ENCODE measurements around the gene CYBC1. TPM values are rescaled to one million over a fixed set of nuclear protein-coding genes. Genes with fewer than 3 reads are reported as not detected.

Gene CYBC1
- polyA plus RNA-seq, 2 of the 4 experiments (the other 2 are of a cell fraction): 81.8 to 86.5 TPM

- Histone ChIP-seq H3K27ac (no peak overlapping the region), H3K4me3 (no peak overlapping the region), H3K9me3 (no peaks in the 10 kb centered on the region), H3K4me1 (no peaks in the 10 kb centered on the region), H3K4me2 (no peak overlapping the region)
- CTCF ChIA-PET: interaction anchor here (1.8 to 1.9 kb wide), 2 partner anchors 11 to 13 kb away, joined by 4 to 9 read pairs; no protein-coding TSS in a partner anchor
- ATAC-seq (no peak), DNase-seq (ENCODE audit: low read depth in 1 of 2, low spot score in 1 of 2) (no peak), FAIRE-seq (no peak)
- no peak for TF ChIP-seq EHMT2 (IDR thresholded peaks at IDR 0.05; ENCODE audit: low read depth)
- TF ChIP-seq RFX5 (IDR thresholded peaks at IDR 0.05): no peak
- TF ChIP-seq POLR2AphosphoS2 (conservative IDR thresholded peaks at IDR 0.05; ENCODE audit: low read length): no peak
- POLR2A ChIA-PET: no interaction called here
- WGBS (ENCODE audit: missing lambda C conversion rate): 93% methylated on average over 7 of the region's 7 CpGs
These were observed 19.5 kb upstream of the CYBC1 start for GRCh38 chr17:82470065-82470464.

- H3K4me3 ChIP-seq: no peak overlapping the region
- H3K27ac ChIP-seq: no peak overlapping the region
- FAIRE-seq (no peak), DNase-seq (ENCODE audit: low read depth in 1 of 2, low spot score in 1 of 2) (no peak), ATAC-seq (no peak)
- TF ChIP-seq HDAC2 (IDR thresholded peaks at IDR 0.05) (no peak), FOSL2 (IDR thresholded peaks at IDR 0.05) (no peak), FOSL2 (CRISPR knock-in tag; IDR thresholded peaks at IDR 0.05) (peak; percentile 51; the same call in 1 of the 2 replicates), EHMT2 (IDR thresholded peaks at IDR 0.05; ENCODE audit: low read depth) (no peak), CHD4 (IDR thresholded peaks at IDR 0.05; ENCODE audit: borderline replicate concordance) (no peak), NR3C1 (IDR thresholded peaks at IDR 0.05) (no peak)
- POLR2A ChIA-PET: no interaction called here
- no peaks in the 10 kb centered on the region for H3K4me1 ChIP-seq
- no peaks in the 10 kb centered on the region for H3K9me3 ChIP-seq
- 89% methylated on average over 7 of the region's 7 CpGs for WGBS (ENCODE audit: missing lambda C conversion rate)
- CTCF ChIA-PET: interaction anchor here (1.0 kb wide), 1 partner anchor 25 kb away, joined by 4 read pairs; no protein-coding TSS in a partner anchor
- H3K4me2 ChIP-seq: no peak overlapping the region
These were observed 18.1 kb upstream of the CYBC1 start for GRCh38 chr17:82468692-82469091.

GRCh38 chr17:82465023-82465603 is 14.6 kb upstream of the CYBC1 start:
- Histone ChIP-seq H3K9me3 (no peaks in the 10 kb centered on the region), H3K4me3 (no peak overlapping the region), H3K4me2 (no peak overlapping the region), H3K27ac (no peak overlapping the region), H3K4me1 (no peaks in the 10 kb centered on the region)
- FAIRE-seq (no peak), ATAC-seq (no peak), DNase-seq (ENCODE audit: low read depth in 1 of 2, low spot score in 1 of 2) (no peak)
- POLR2A ChIA-PET: no interaction called here
- WGBS (ENCODE audit: missing lambda C conversion rate): 85% methylated on average over 7 of the region's 7 CpGs
- TF ChIP-seq FOSL2 (IDR thresholded peaks at IDR 0.05): no peak
- TF ChIP-seq FOSL2 (CRISPR knock-in tag; IDR thresholded peaks at IDR 0.05): no peak
- CTCF ChIA-PET: interaction anchor here (1.4 to 1.6 kb wide), 2 partner anchors 11 to 17 kb away, joined by 4 to 5 read pairs; no protein-coding TSS in a partner anchor

- no peak for ATAC-seq
- ChIA-PET CTCF (interaction anchor here (1.3 to 1.6 kb wide), 3 partner anchors 11 to 23 kb away, joined by 3 to 5 read pairs (median 4); no protein-coding TSS in a partner anchor), POLR2A (no interaction called here)
- peaks cover 2% of the 10 kb centered on the region; the same call in 2 of the 3 replicates for H3K4me1 ChIP-seq
- no peak overlapping the region for H3K27ac ChIP-seq
- FAIRE-seq: no peak
- no peaks in the 10 kb centered on the region for H3K9me3 ChIP-seq
- no peak for DNase-seq (ENCODE audit: low read depth in 1 of 2, low spot score in 1 of 2)
- H3K4me3 ChIP-seq: no peak overlapping the region
- TF ChIP-seq E2F6 (IDR thresholded peaks at IDR 0.05; ENCODE audit: borderline replicate concordance, low read depth) (no peak), ZNF302 (CRISPR knock-in tag; IDR thresholded peaks at IDR 0.05) (no peak), SREBF2 (IDR thresholded peaks at IDR 0.05) (no peak), EHF (CRISPR knock-in tag; IDR thresholded peaks at IDR 0.05) (no peak), CTCF (IDR thresholded peaks at IDR 0.05) (no peak), HES2 (IDR thresholded peaks at IDR 0.05) (no peak), EP300 (IDR thresholded peaks at IDR 0.05) (no peak), NR3C1 (IDR thresholded peaks at IDR 0.05) (no peak), ZSCAN20 (CRISPR knock-in tag; IDR thresholded peaks at IDR 0.05) (no peak), MAX (IDR thresholded peaks at IDR 0.05) (no peak), ESRRA (IDR thresholded peaks at IDR 0.05; ENCODE audit: borderline replicate concordance, low read length) (no peak), FOSB (CRISPR knock-in tag; IDR thresholded peaks at IDR 0.05) (no peak), MYC (IDR thresholded peaks at IDR 0.05; ENCODE audit: borderline replicate concordance, low read length) (no peak), HOXB5 (CRISPR knock-in tag; IDR thresholded peaks at IDR 0.05) (no peak), RAD21 (conservative IDR thresholded peaks at IDR 0.05 in 1 of 2, IDR thresholded peaks at IDR 0.05 in 1 of 2) (no peak), KDM5A (IDR thresholded peaks at IDR 0.05) (no peak)
- WGBS (ENCODE audit: missing lambda C conversion rate): 96% methylated on average over 11 of the region's 11 CpGs
- H3K4me2 ChIP-seq: no peak overlapping the region
These were observed 14.0 kb upstream of the CYBC1 start for GRCh38 chr17:82464567-82464929.
